B cell (primary cell): ENCODE results near the gene PLA2G4E. TPM values are rescaled to one million over a fixed set of nuclear protein-coding genes. Genes with fewer than 3 reads are reported as not detected.

Experiments
- ATAC-seq: fragments of 200-7000 bp; cut with Tn5 transposase; one replicate; pipeline ENCODE4 v1.10.0; 2021; ENCODE audit warnings: low read depth, mild to moderate bottlenecking, moderate number of reproducible peaks, moderate library complexity
- CTCF ChIA-PET: fragments of 350-600 bp; sonication (Branson Sonifier 250); formaldehyde crosslinking; loops from one replicate; lab custom pipeline; 2021; ENCODE audit warnings: antibody characterized with exemption, inconsistent platforms; lab: Charles Lee
- POLR2A ChIA-PET: fragments of 350-600 bp; sonication (Branson Sonifier 250); formaldehyde crosslinking; loops from one replicate; lab custom pipeline; 2021; ENCODE audit warnings: antibody characterized with exemption; lab: Charles Lee
- DNase-seq: peaks from one replicate; pipeline ENCODE4 v3.0.0; 2013
- H2AFZ ChIP-seq: 2 replicates; pipeline ENCODE4 v1.6.1; 2012; ENCODE audit warnings: mild to moderate bottlenecking, low read depth, low read length; ENCODE audit not compliant: insufficient read depth, poor library complexity, severe bottlenecking
- H3K27ac ChIP-seq, 2 donors: 1 replicate in 1 of 2; 2 replicates in 1 of 2; pipeline ENCODE4 v1.5.1; 2012 to 2013; ENCODE audit warnings: low read length in 2 of 2, mild to moderate bottlenecking in 2 of 2, moderate library complexity in 1 of 2
- H3K27me3 ChIP-seq, 4 experiments: fragments of 200-600 bp in 1 of 4; sonication (generic) in 1 of 4; replicated peaks in 1 of 4; 1 replicate in 2 of 4; 2 replicates in 2 of 4; pipeline versions ENCODE4 v1.6.1 to v1.7.0; 2013 to 2016; ENCODE audit warnings: low read length in 3 of 4, mild to moderate bottlenecking in 2 of 4, mixed read lengths in 1 of 4, moderate library complexity in 1 of 4; ENCODE audit not compliant: insufficient read depth in 4 of 4, control insufficient read depth in 3 of 4; ENCODE audit errors: control extremely low read depth in 1 of 4
- H3K36me3 ChIP-seq, 2 experiments: replicated peaks in 1 of 2; 1 replicate in 1 of 2; 2 replicates in 1 of 2; pipeline versions ENCODE4 v1.6.1 to v1.7.1; 2013; ENCODE audit warnings: low read length in 1 of 2; ENCODE audit not compliant: insufficient read depth in 2 of 2, control insufficient read depth in 1 of 2; ENCODE audit errors: control extremely low read depth in 1 of 2, extremely low read depth in 1 of 2
- H3K4me1 ChIP-seq, 2 donors: fragments of 200-600 bp in 1 of 2; sonication (generic) in 1 of 2; 1 replicate in 1 of 2; 2 replicates in 1 of 2; pipeline versions ENCODE4 v1.5.1 to v1.6.1; 2013 to 2017; ENCODE audit warnings: low read length in 2 of 2; ENCODE audit not compliant: control insufficient read depth in 2 of 2, insufficient read depth in 2 of 2
- H3K4me2 ChIP-seq: replicated peaks from 2 replicates; pipeline ENCODE3; 2012; ENCODE audit warnings: mild to moderate bottlenecking, low read depth, low read length; ENCODE audit not compliant: poor library complexity, severe bottlenecking
- H3K4me3 ChIP-seq, 5 experiments: fragments of 200-600 bp in 1 of 5; sonication (generic) in 1 of 5; 1 replicate in 3 of 5; 2 replicates in 2 of 5; pipeline versions ENCODE4 v1.5.1 to v1.7.0; 2011 to 2016; ENCODE audit warnings: low read length in 4 of 5, mild to moderate bottlenecking in 4 of 5, low read depth in 2 of 5, control low read depth in 1 of 5, moderate library complexity in 1 of 5; ENCODE audit not compliant: insufficient read depth in 1 of 5; ENCODE audit errors: control extremely low read depth in 1 of 5, extremely low read depth in 1 of 5
- H3K79me2 ChIP-seq: fragments of 200-600 bp; sonication (generic); one replicate; pipeline ENCODE4 v1.6.0; 2016; ENCODE audit warnings: low read length; ENCODE audit not compliant: control insufficient read depth, insufficient read depth
- H3K9ac ChIP-seq: fragments of 200-600 bp; sonication (generic); 2 replicates; pipeline ENCODE4 v1.6.1; 2017; ENCODE audit warnings: mild to moderate bottlenecking, low read length, moderate library complexity
- H3K9me3 ChIP-seq, 3 donors: one replicate each; pipeline versions ENCODE4 v1.6.1 to v1.7.1; 2013; ENCODE audit warnings: low read length in 2 of 3; ENCODE audit not compliant: control insufficient read depth in 2 of 3, insufficient read depth in 1 of 3; ENCODE audit errors: control extremely low read depth in 1 of 3
- H4K20me1 ChIP-seq: 2 replicates; pipeline ENCODE4 v1.6.0; 2012; ENCODE audit warnings: mild to moderate bottlenecking, low read length; ENCODE audit not compliant: insufficient read depth, control insufficient read depth, poor library complexity, severe bottlenecking
- H3K27ac Mint-ChIP-seq: one replicate; pipeline ENCODE4 v1.8.0; 2021; ENCODE audit warnings: mixed read lengths
- H3K27me3 Mint-ChIP-seq: one replicate; pipeline ENCODE4 v1.8.0; 2021; ENCODE audit warnings: mixed read lengths
- H3K4me1 Mint-ChIP-seq: one replicate; pipeline ENCODE4 v1.8.0; 2021; ENCODE audit warnings: mixed read lengths
- H3K4me3 Mint-ChIP-seq: one replicate; pipeline ENCODE4 v1.8.0; 2021; ENCODE audit warnings: mixed read lengths
- H3K9me3 Mint-ChIP-seq: one replicate; pipeline ENCODE4 v1.8.0; 2022; ENCODE audit warnings: mixed read lengths; ENCODE audit not compliant: insufficient read depth
- CTCF ChIP-seq: fragments of 200-600 bp; IDR thresholded peaks from one replicate; pipeline ENCODE4 v1.8.0; 2022; ENCODE audit warnings: antibody characterized with exemption, mild to moderate bottlenecking
- EZH2 ChIP-seq: IDR thresholded peaks from 2 replicates; pipeline ENCODE4 v1.6.1; 2012; ENCODE audit warnings: borderline replicate concordance, low read depth, mild to moderate bottlenecking, moderate library complexity, low read length; ENCODE audit not compliant: insufficient read depth, poor library complexity, severe bottlenecking
- WGBS: methylation state at CpG from one replicate; pipeline ENCODE4 v1.1.5; 2013; ENCODE audit warnings: missing lambda C conversion rate; ENCODE audit not compliant: insufficient coverage; 5-methylcytosine and 5-hydroxymethylcytosine counted together
- intact Hi-C: fragments of 100-400 bp; cut with micrococcal nuclease; formaldehyde crosslinking; loops from one replicate; pipeline ENCODE4 v1.10.0; 2022
- polyA plus RNA-seq: library from polyadenylated mRNA; depleted of rRNA; stranded (reverse); fragments of >200 nt; gene quantifications from 2 replicates; pipeline ENCODE4 v1.2.3, GENCODE V29; 2012
- total RNA-seq, 2 donors: library from RNA; stranded (reverse); fragments of 120-200 nt in 1 of 2; gene quantifications; 1 replicate in 1 of 2; 2 replicates in 1 of 2; pipeline versions ENCODE4 v1.2.3 to v1.2.4, GENCODE V29; 2013 to 2022

The PLA2G4E gene
- total and polyA plus RNA-seq, 2 donors (not counting 1 experiment from before 2014, with no cell fraction given): not detected

GRCh38 chr15:41940441-41940857, 80.4 kb downstream of the PLA2G4E start:
- H3K36me3 ChIP-seq: peaks cover 7 to 13% of the 10 kb centered on the region in 2 experiments
- no peak overlapping the region for H3K9ac ChIP-seq
- H3K27ac ChIP-seq: no peak overlapping the region
- ChIA-PET POLR2A (no interaction called here), CTCF (interaction anchor here (0.5 to 1.2 kb wide), 3 partner anchors 36 to 679 kb away, joined by 3 to 4 read pairs (median 3); no protein-coding TSS in a partner anchor)
- H3K27me3 ChIP-seq: no peaks in the 10 kb centered on the region
- no peaks in the 10 kb centered on the region for H3K9me3 ChIP-seq
- no peak overlapping the region for H2AFZ ChIP-seq
- 88% methylated on average over 8 of the region's 13 CpGs for WGBS
- peaks cover 3% of the 10 kb centered on the region for H3K79me2 ChIP-seq
- ATAC-seq: no peak
- TF ChIP-seq CTCF (no peak), EZH2 (no peak)
- peaks cover 5 to 16% of the 10 kb centered on the region in 2 donors for H3K4me1 ChIP-seq
- H3K27me3 Mint-ChIP-seq: no peaks in the 10 kb centered on the region
- no peak overlapping the region for H3K27ac Mint-ChIP-seq
- H3K4me3 ChIP-seq: no peak overlapping the region
- H3K4me1 Mint-ChIP-seq: peaks cover 22% of the 10 kb centered on the region
- H4K20me1 ChIP-seq: no peaks in the 10 kb centered on the region
- no peaks in the 10 kb centered on the region for H3K9me3 Mint-ChIP-seq
- no peak overlapping the region for H3K4me2 ChIP-seq
- H3K4me3 Mint-ChIP-seq: no peak overlapping the region
- intact Hi-C loops: no loop called here
- DNase-seq: no peak

- intact Hi-C loops: no loop called here
- no peak overlapping the region for H3K27ac Mint-ChIP-seq
Measured at GRCh38 chr15:41939986-41940385, 80.9 kb downstream of the PLA2G4E start.

More at GRCh38 chr15:41939986-41940385, 80.9 kb downstream of the PLA2G4E start:
- peaks cover 7 to 13% of the 10 kb centered on the region in 2 experiments for H3K36me3 ChIP-seq
- Mint-ChIP-seq H3K4me3 (no peak overlapping the region), H3K9me3 (no peaks in the 10 kb centered on the region), H3K4me1 (peaks cover 27% of the 10 kb centered on the region), H3K27me3 (no peaks in the 10 kb centered on the region)
- H4K20me1 ChIP-seq: no peaks in the 10 kb centered on the region
- ChIA-PET CTCF (interaction anchor here (0.5 to 1.2 kb wide), 2 partner anchors 35 to 525 kb away, joined by 3 read pairs; no protein-coding TSS in a partner anchor), POLR2A (no interaction called here)
- TF ChIP-seq EZH2: no peak
- no peak for TF ChIP-seq CTCF
- no peak overlapping the region for H3K4me3 ChIP-seq
- no peak for ATAC-seq
- 93% methylated on average over 2 of the region's 9 CpGs for WGBS
- no peak for DNase-seq
- H3K9me3 ChIP-seq: no peaks in the 10 kb centered on the region
- H3K27me3 ChIP-seq: no peaks in the 10 kb centered on the region
- no peak overlapping the region for H3K27ac ChIP-seq
- H3K4me2 ChIP-seq: no peak overlapping the region
- H3K79me2 ChIP-seq: peaks cover under 1% of the 10 kb centered on the region
- no peak overlapping the region for H3K9ac ChIP-seq
- H2AFZ ChIP-seq: no peak overlapping the region
- peaks cover 9 to 20% of the 10 kb centered on the region in 2 donors for H3K4me1 ChIP-seq
